ENCODE measurements around the gene PLCH1.

The PLCH1 gene

GRCh38 chr3:155568295-155568694 is 176.6 kb downstream of the PLCH1 start:
- no peak overlapping the region for H3K4me3 ChIP-seq (ENCODE audit: low read depth, low read length)
- TF ChIP-seq CTCF (IDR thresholded peaks at IDR 0.05; ENCODE audit: borderline replicate concordance, insufficient read depth, low read depth, low read length) = no peak

GRCh38 chr3:155560594-155560993 is 184.3 kb downstream of the PLCH1 start:
- TF ChIP-seq CTCF (IDR thresholded peaks at IDR 0.05; ENCODE audit: borderline replicate concordance, insufficient read depth, low read depth, low read length) = no peak

GRCh38 chr3:155560135-155560534 is 184.7 kb downstream of the PLCH1 start:
- H3K4me3 ChIP-seq (ENCODE audit: low read depth, low read length) = no peak overlapping the region
- TF ChIP-seq CTCF (IDR thresholded peaks at IDR 0.05; ENCODE audit: borderline replicate concordance, insufficient read depth, low read depth, low read length) = no peak

More at GRCh38 chr3:155560594-155560993, 184.3 kb downstream of the PLCH1 start:
- H3K4me3 ChIP-seq (ENCODE audit: low read depth, low read length) = no peak overlapping the region

DNA sequence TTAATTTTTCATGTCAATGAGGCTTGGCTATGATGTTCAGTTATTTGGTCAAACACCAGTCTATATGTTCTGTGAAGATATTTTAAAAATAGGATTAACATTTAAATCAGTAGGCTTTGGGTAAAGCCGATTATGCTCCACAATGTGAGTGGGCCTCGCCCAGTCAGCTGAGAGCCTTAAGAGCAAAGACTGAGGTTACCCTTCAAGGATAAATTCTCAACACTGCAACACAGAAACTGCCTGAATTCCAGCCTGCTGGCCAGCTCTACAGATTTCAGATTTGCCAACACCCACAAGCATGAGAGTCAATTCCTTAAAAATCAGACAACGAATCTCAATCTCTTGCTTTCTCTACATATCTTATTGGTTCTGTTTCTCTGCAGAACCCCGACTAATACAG is 188.3 kb downstream of the PLCH1 start:
- TF ChIP-seq CTCF (IDR thresholded peaks at IDR 0.05; ENCODE audit: borderline replicate concordance, insufficient read depth, low read depth, low read length) = no peak
- H3K4me3 ChIP-seq (ENCODE audit: low read depth, low read length) = no peak overlapping the region

- no peak overlapping the region for H3K4me3 ChIP-seq (ENCODE audit: low read depth, low read length)
- TF ChIP-seq CTCF (IDR thresholded peaks at IDR 0.05; ENCODE audit: borderline replicate concordance, insufficient read depth, low read depth, low read length) = no peak
Observed at GRCh38 chr3:155555479-155556060, 189.3 kb downstream of the PLCH1 start.

DNA sequence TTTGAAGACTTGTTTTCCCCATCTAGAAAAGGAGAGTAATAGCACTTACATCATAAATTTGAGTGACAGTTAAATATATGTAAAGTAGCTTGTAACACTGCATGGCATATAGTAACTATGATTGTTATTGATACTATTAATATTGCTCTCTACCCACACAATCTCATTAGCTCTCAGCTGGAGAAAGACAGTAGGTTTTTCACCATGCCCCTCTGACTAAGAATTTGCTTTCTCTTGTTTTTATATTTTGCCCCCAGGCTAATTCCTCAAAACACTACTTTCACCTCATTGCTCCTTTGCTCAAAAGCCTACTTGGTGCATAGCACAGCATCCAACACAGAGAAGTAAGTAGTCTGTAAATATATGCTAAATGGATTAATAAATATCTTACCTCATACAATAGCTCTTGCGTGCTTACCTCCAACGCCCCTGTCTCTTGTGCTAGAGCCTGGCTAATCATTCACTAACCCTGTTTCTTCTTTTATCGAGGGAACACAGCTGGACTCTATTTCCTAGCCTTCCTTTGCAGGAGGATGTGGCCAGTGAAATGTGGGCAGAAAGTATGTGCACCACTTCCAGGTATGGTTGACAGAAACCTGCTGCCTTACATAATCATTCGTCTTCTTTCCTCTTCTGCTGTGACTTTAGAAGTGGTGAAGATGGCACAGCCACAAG is 190.0 kb downstream of the PLCH1 start:
- TF ChIP-seq CTCF (IDR thresholded peaks at IDR 0.05; ENCODE audit: borderline replicate concordance, insufficient read depth, low read depth, low read length) = no peak
- no peak overlapping the region for H3K4me3 ChIP-seq (ENCODE audit: low read depth, low read length)

- no peak for TF ChIP-seq CTCF (IDR thresholded peaks at IDR 0.05; ENCODE audit: borderline replicate concordance, insufficient read depth, low read depth, low read length)
- no peak overlapping the region for H3K4me3 ChIP-seq (ENCODE audit: low read depth, low read length)
Observed at GRCh38 chr3:155553780-155554179, 191.1 kb downstream of the PLCH1 start.

Measured in GM12875 (cell line).